Activated CD4-positive, alpha-beta T cell treated with anti-CD3 and anti-CD28 coated beads, Interleukin-2, Interleukin-6, amounts not matched to agents 100 ng/mL and 50 ng/mL, durations not matched to agents 16 hours and 8 hours (primary cell): Measurements from ENCODE around the gene GSTM3.
"Not testable (repeated sequence)": the region's sequence is repeated elsewhere in the genome, so short reads cannot be mapped to it uniquely, and the experiment has no call there.

Experiments
- DNase-seq: peaks from one replicate; pipeline ENCODE4 v3.0.0-alpha.2; 2020

GSTM3 gene

GRCh38 chr1:109761227-109762038 is 20.6 kb upstream of the GSTM3 start:
- DNase-seq, result no peak

- DNase-seq, result no peak
Measured at GRCh38 chr1:109760581-109761226, 19.9 kb upstream of the GSTM3 start.

- no peak for DNase-seq
Measured at GRCh38 chr1:109759513-109760334, 18.9 kb upstream of the GSTM3 start.

GRCh38 chr1:109757936-109758786 is 17.3 kb upstream of the GSTM3 start:
- no peak for DNase-seq

- no peak for DNase-seq
Measured at GRCh38 chr1:109756848-109757521, 16.1 kb upstream of the GSTM3 start.

- DNase-seq, result not testable (repeated sequence)
Measured at GRCh38 chr1:109756325-109756724, 15.5 kb upstream of the GSTM3 start.

GRCh38 chr1:109754738-109755137 is 13.9 kb upstream of the GSTM3 start:
- no peak for DNase-seq

GRCh38 chr1:109751531-109752260 is 10.9 kb upstream of the GSTM3 start:
- DNase-seq, result no peak

GRCh38 chr1:109750920-109751319 is 10.1 kb upstream of the GSTM3 start:
- DNase-seq, result no peak

- DNase-seq, result no peak
Measured at GRCh38 chr1:109750241-109750882, 9.5 kb upstream of the GSTM3 start.

- DNase-seq, result no peak
Measured at GRCh38 chr1:109749221-109749620, 8.4 kb upstream of the GSTM3 start.

GRCh38 chr1:109748311-109748710 is 7.5 kb upstream of the GSTM3 start:
- DNase-seq, result not testable (repeated sequence)

- peak; percentile 68 for DNase-seq
Measured at GRCh38 chr1:109739738-109740614, 862 bp downstream of the GSTM3 start.

GRCh38 chr1:109733236-109733870 is 7.5 kb downstream of the GSTM3 start:
- DNase-seq, result no peak

- no peak for DNase-seq
Measured at GRCh38 chr1:109732390-109732881, 8.4 kb downstream of the GSTM3 start.

- no peak for DNase-seq
Measured at GRCh38 chr1:109730666-109731065, 10.2 kb downstream of the GSTM3 start.

- DNase-seq, result no peak
Measured at GRCh38 chr1:109728870-109729269, 12.0 kb downstream of the GSTM3 start.

- DNase-seq, result no peak
Measured at GRCh38 chr1:109726728-109727373, 14.0 kb downstream of the GSTM3 start.
